RPMI7951 (cell line): ENCODE data around the gene MXRA7. TPM values are rescaled to one million over a fixed set of nuclear protein-coding genes. Genes with fewer than 3 reads are reported as not detected.

Experiments
- DNase-seq: peaks from one replicate; pipeline ENCODE4 v3.0.0-alpha.2; 2012; ENCODE audit warnings: low read depth
- total RNA-seq: library from RNA; depleted of rRNA; stranded (reverse); fragments of >200 nt; shearing (Covaris generic); gene quantifications from 2 replicates; pipeline ENCODE4 v1.2.3, GENCODE V29; 2014

The MXRA7 gene
- total RNA-seq, 1 experiment from 2014 or later = 59.6 TPM

GRCh38 chr17:76696763-76697701, 13.7 kb downstream of the MXRA7 start:
- no peak for DNase-seq

- no peak for DNase-seq
Observed at GRCh38 chr17:76695059-76695831, 15.5 kb downstream of the MXRA7 start.

DNA sequence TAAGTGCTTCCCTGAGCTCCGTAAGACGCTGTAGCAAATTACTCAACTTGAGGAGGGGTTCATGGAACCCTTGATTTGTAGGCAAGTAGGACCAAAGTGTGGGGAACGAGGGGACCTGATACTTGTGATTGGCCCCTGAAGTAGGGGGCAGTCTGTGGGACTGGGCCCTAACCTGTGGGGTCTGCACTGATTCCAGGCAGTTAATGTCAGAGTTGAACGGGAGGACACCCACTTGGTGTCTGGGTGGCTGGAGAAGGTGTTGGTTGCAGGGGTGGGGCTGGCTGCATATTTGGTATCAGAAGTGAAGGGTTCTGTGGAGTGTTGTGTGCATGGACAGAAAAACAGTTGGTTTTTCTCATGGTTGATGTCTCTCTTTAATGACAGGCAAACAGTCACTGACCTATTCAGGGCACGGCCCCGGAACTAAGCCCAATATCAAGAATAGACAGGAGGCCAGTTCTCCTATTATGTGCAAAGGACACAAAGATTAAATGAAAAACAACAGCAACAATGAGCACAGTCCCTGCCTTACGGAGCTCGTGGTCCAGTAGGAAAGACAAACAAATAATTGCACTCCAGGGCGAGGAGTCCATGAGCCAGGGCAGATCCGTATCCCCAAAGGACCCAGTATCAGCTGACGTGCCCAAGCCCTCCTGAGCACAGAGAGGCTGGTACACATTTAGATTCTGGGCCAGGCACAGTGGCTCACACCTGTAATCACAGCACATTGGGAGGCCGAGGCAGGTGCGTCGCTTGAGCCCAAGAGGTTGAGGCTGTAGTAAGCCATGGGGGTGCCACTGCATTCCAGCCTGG, 19.2 kb downstream of the MXRA7 start:
- DNase-seq = no peak

GRCh38 chr17:76690596-76691280, 20.0 kb downstream of the MXRA7 start:
- DNase-seq = no peak

DNA sequence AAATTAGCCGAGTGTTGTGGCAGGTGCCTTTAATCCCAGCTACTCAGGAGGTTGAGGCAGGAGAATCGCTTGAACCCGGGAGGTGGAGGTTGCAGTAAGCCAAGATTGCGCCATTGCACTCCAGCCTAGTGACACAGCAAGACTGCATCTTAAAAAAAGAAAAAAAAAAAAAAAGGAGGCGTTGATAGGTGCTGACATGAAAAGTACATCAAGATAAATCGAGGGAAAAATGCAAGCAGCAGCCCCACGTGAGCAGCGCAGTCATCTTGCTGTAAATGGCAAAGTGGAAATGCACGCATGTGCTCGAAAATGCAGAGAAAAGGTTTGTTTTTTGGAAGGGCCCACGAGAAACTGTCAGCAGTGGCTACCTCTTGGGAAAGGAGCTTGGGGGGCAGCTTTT, 20.9 kb downstream of the MXRA7 start:
- no peak for DNase-seq

- DNase-seq = peak; percentile 63
Observed at GRCh38 chr17:76688165-76688622, 22.6 kb downstream of the MXRA7 start.

- DNase-seq = no peak
Observed at GRCh38 chr17:76687298-76688164, 23.2 kb downstream of the MXRA7 start.

GRCh38 chr17:76686538-76687297, 24.0 kb downstream of the MXRA7 start:
- DNase-seq = no peak

DNA sequence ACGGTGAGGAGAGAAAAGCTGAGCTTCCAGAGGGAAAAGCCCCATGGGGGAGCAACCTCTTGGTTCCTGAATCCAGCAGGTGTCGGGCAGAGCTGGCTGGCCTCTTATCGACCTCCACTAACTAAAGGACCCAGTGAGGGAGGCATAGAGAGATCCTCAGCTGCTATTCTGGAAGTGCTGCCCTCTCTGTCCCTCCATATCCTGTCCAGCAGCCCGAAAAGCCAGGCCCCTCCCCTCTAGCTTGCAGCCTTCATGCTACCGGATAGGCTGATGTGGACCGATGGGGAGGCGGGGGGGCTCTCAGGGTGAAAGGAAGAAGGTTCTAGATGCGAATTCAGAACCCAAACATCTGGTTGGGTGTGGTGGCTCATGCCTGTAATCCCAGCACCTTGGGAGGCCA, 24.9 kb downstream of the MXRA7 start:
- no peak for DNase-seq

- DNase-seq = no peak
Observed at GRCh38 chr17:76685366-76685765, 25.4 kb downstream of the MXRA7 start.

DNA sequence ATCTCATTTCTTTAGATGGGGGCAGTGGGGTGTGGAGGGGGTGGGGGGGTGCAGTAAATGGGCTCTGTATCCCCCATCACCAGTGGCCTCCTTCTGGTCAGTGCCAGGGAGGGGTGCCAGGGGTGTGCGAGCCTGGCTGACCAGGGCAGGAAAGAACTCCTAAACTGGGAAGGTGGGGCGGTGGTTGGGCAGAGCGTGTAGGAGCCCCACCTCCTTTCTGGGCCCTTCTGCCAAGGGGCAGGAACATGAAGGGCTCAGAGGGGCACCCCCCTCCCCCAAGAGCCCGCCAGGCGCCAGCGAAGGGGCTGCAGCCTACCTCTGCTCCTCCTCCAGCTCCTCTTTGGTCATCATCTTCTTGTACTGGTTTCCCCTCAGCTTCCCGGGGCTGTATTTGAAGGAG, 26.0 kb downstream of the MXRA7 start:
- no peak for DNase-seq

GRCh38 chr17:76683921-76684745, 26.6 kb downstream of the MXRA7 start:
- no peak for DNase-seq

- DNase-seq = no peak
Observed at GRCh38 chr17:76683011-76683755, 27.6 kb downstream of the MXRA7 start.

DNA sequence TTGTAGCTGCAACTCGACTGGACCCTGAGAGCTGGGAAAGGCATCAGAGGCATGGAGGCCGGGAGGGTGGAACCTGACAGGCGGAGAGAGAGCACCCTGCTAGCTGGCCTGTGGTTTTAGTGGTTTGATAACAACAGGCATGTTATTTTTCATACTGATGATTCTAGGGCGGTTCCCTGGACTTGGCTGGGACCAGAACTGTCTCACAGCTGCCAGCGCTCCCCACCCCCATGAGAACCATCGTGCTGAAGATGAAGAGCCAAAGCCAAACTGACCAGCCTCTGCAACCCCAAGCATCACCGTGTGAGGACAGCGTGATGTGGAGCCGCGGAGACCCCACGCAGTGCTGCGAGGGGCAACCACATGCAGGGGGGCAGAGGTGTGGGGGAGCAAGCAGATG, 28.5 kb downstream of the MXRA7 start:
- DNase-seq = peak; percentile 80

GRCh38 chr17:76681222-76682137, 29.3 kb downstream of the MXRA7 start:
- peak; percentile 70 for DNase-seq

DNA sequence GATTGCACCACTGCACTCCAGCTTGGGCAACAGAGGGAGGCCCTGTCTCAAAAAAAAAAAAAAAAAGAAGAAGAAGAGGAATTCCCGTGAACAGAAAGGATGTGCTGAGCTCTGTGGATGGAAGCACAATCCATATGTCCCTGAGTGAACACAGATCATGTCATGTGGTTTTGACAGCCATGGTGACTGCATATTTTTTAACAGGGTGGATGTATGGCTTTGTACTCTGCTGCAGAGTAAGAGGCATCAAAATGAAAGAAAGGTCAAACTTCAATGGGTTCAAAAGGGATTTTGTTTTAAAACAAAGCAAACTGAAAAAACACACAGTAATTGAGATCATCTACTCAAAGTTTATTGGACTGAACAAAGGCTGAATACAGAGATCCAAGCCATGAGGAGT, 31.5 kb downstream of the MXRA7 start:
- no peak for DNase-seq

DNA sequence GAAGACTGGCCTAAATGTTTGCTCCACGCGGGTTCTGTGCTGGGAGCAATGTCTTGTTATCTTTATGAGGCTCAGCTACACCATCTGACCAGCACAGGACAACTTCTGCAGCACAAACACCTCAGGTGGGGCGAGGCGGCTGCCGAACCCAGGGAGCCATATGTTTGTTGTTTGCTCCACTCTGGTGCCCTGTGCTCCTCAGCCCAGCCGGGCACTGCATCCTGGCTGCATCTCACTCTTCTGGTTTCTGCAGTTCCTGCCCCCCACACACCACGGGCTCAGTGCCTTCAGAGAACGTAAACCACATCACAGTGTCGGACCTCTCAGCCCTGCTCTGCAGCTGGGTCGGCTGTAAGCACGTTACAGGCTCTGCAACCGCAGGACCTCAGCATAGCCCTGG, 32.4 kb downstream of the MXRA7 start:
- DNase-seq = no peak
